ENCODE results near the gene UNK.

DNA sequence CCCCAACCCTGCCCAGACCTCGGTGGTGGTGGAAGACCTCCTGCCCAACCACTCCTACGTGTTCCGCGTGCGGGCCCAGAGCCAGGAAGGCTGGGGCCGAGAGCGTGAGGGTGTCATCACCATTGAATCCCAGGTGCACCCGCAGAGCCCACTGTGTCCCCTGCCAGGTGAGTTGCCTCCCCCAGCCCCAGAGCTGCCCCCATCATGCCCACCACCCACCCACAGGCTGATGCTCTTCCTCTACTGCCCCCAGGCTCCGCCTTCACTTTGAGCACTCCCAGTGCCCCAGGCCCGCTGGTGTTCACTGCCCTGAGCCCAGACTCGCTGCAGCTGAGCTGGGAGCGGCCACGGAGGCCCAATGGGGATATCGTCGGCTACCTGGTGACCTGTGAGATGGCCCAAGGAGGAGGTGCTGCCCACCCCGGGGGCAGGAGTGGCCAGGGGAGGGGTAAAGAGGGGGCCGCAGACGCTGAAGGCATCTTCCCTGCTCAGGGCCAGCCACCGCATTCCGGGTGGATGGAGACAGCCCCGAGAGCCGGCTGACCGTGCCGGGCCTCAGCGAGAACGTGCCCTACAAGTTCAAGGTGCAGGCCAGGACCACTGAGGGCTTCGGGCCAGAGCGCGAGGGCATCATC is 28.0 kb upstream of the UNK start:
- TF ChIP-seq, protein P1, sequence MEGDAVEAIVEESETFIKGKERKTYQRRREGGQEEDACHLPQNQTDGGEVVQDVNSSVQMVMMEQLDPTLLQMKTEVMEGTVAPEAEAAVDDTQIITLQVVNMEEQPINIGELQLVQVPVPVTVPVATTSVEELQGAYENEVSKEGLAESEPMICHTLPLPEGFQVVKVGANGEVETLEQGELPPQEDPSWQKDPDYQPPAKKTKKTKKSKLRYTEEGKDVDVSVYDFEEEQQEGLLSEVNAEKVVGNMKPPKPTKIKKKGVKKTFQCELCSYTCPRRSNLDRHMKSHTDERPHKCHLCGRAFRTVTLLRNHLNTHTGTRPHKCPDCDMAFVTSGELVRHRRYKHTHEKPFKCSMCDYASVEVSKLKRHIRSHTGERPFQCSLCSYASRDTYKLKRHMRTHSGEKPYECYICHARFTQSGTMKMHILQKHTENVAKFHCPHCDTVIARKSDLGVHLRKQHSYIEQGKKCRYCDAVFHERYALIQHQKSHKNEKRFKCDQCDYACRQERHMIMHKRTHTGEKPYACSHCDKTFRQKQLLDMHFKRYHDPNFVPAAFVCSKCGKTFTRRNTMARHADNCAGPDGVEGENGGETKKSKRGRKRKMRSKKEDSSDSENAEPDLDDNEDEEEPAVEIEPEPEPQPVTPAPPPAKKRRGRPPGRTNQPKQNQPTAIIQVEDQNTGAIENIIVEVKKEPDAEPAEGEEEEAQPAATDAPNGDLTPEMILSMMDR (IDR thresholded peaks at IDR 0.05), result no peak
- no peak for TF ChIP-seq POLR2A (IDR thresholded peaks at IDR 0.05)

Data from sigmoid colon (tissue), 3 donors.